SK-N-SH treated with all-trans-retinoic acid at 6 μM for 48 hours (cell line): Measurements from ENCODE around the gene HLCS.

Source experiments
- ARNTL ChIP-seq: fragments of 450-650 bp; formaldehyde crosslinking; IDR thresholded peaks from 2 replicates; pipeline ENCODE4 v1.5.0; 2020; ENCODE audit warnings: low read depth, mild to moderate bottlenecking, moderate library complexity, borderline replicate concordance
- CSDC2 ChIP-seq: fragments of 250-450 bp; sonication (Bioruptor Pico); IDR thresholded peaks from 2 replicates; pipeline ENCODE4 v1.5.0; 2020; ENCODE audit warnings: mild to moderate bottlenecking, moderate library complexity
- ISL1 ChIP-seq: fragments of 250-450 bp; sonication (Bioruptor Pico); IDR thresholded peaks from 2 replicates; pipeline ENCODE4 v2.1.2; 2022; ENCODE audit warnings: mild to moderate bottlenecking, moderate library complexity
- RARB ChIP-seq: fragments of 250-450 bp; sonication (Bioruptor Pico); IDR thresholded peaks from 2 replicates; pipeline ENCODE4 v1.8.0; 2021; ENCODE audit warnings: mild to moderate bottlenecking, moderate library complexity
- SNAI2 ChIP-seq: fragments of 250-450 bp; sonication (Bioruptor Pico); IDR thresholded peaks from 2 replicates; pipeline ENCODE4 v1.5.0; 2020; ENCODE audit warnings: mild to moderate bottlenecking, moderate library complexity
- TCF4 ChIP-seq: fragments of 250-450 bp; sonication (Bioruptor Pico); IDR thresholded peaks from 2 replicates; pipeline ENCODE4 v1.8.0; 2021; ENCODE audit warnings: mild to moderate bottlenecking, moderate library complexity, borderline replicate concordance
- ZFP30 ChIP-seq: fragments of 450-650 bp; formaldehyde crosslinking; IDR thresholded peaks from 2 replicates; pipeline ENCODE4 v1.5.0; 2022; ENCODE audit warnings: mild to moderate bottlenecking, moderate library complexity
- ZNF8 ChIP-seq: fragments of 450-650 bp; formaldehyde crosslinking; IDR thresholded peaks from 2 replicates; pipeline ENCODE4 v1.5.0; 2020; ENCODE audit warnings: mild to moderate bottlenecking, moderate library complexity
- TF ChIP-seq, protein P1 (sequence below): fragments of 250-450 bp; sonication (Bioruptor Pico); IDR thresholded peaks from 2 replicates; pipeline ENCODE4 v1.8.0; 2020; ENCODE audit warnings: mild to moderate bottlenecking, moderate library complexity, borderline replicate concordance
- TF ChIP-seq, protein P2 (sequence below): fragments of 250-450 bp; sonication (Bioruptor Pico); IDR thresholded peaks from 2 replicates; pipeline ENCODE4 v1.5.1; 2020; ENCODE audit warnings: low read depth, mild to moderate bottlenecking, moderate library complexity
- TF ChIP-seq, protein P3 (sequence below): fragments of 250-450 bp; sonication (Bioruptor Pico); IDR thresholded peaks from 2 replicates; pipeline ENCODE4 v1.5.1; 2021; ENCODE audit warnings: mild to moderate bottlenecking, moderate library complexity

DNA sequence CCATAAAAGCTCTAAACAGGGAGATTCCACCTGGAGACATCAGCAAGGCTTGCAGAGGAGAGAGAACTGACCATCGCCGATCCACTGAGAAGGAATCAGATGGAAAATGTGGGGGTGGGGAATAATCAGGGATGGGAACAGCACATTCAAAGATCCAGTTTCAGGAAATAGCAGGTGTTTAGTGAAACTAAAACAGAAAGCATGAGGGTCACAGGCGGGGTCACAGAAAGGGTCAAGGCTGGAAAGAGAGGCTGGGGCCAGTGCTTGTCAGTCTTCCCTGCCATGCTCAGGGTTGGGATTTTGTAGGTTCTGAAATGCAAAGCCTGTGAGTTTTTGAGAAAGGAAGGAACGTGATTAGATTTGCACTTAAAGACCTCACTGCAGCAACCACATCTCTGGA is 103.2 kb downstream of the HLCS start:
- TF ChIP-seq, protein P1, sequence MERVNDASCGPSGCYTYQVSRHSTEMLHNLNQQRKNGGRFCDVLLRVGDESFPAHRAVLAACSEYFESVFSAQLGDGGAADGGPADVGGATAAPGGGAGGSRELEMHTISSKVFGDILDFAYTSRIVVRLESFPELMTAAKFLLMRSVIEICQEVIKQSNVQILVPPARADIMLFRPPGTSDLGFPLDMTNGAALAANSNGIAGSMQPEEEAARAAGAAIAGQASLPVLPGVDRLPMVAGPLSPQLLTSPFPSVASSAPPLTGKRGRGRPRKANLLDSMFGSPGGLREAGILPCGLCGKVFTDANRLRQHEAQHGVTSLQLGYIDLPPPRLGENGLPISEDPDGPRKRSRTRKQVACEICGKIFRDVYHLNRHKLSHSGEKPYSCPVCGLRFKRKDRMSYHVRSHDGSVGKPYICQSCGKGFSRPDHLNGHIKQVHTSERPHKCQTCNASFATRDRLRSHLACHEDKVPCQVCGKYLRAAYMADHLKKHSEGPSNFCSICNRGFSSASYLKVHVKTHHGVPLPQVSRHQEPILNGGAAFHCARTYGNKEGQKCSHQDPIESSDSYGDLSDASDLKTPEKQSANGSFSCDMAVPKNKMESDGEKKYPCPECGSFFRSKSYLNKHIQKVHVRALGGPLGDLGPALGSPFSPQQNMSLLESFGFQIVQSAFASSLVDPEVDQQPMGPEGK (CRISPR knock-in tag): no peak
- TF ChIP-seq ARNTL (no peak), ISL1 (CRISPR knock-in tag) (no peak), ZFP30 (CRISPR knock-in tag) (no peak), ZNF8 (CRISPR knock-in tag) (no peak), RARB (CRISPR knock-in tag) (no peak), CSDC2 (no peak), SNAI2 (no peak), TCF4 (CRISPR knock-in tag) (no peak)
- TF ChIP-seq, protein P2, sequence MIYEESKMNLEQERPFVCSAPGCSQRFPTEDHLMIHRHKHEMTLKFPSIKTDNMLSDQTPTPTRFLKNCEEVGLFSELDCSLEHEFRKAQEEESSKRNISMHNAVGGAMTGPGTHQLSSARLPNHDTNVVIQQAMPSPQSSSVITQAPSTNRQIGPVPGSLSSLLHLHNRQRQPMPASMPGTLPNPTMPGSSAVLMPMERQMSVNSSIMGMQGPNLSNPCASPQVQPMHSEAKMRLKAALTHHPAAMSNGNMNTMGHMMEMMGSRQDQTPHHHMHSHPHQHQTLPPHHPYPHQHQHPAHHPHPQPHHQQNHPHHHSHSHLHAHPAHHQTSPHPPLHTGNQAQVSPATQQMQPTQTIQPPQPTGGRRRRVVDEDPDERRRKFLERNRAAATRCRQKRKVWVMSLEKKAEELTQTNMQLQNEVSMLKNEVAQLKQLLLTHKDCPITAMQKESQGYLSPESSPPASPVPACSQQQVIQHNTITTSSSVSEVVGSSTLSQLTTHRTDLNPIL (CRISPR knock-in tag): no peak
- TF ChIP-seq, protein P3, sequence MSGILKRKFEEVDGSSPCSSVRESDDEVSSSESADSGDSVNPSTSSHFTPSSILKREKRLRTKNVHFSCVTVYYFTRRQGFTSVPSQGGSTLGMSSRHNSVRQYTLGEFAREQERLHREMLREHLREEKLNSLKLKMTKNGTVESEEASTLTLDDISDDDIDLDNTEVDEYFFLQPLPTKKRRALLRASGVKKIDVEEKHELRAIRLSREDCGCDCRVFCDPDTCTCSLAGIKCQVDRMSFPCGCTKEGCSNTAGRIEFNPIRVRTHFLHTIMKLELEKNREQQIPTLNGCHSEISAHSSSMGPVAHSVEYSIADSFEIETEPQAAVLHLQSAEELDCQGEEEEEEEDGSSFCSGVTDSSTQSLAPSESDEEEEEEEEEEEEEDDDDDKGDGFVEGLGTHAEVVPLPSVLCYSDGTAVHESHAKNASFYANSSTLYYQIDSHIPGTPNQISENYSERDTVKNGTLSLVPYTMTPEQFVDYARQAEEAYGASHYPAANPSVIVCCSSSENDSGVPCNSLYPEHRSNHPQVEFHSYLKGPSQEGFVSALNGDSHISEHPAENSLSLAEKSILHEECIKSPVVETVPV (CRISPR knock-in tag): no peak
